ENCODE data around the gene PFKL. TPM values are rescaled to one million over a fixed set of nuclear protein-coding genes. Genes with fewer than 3 reads are reported as not detected.

The PFKL gene
- total RNA-seq, 2 donors from 2014 or later, result 150 to 184 TPM

- no peaks in the 10 kb centered on the region for H3K27me3 Mint-ChIP-seq
- no peak overlapping the region for H3K27ac Mint-ChIP-seq
- no peaks in the 10 kb centered on the region for H3K4me1 Mint-ChIP-seq
- no peak for ATAC-seq (replicated peaks)
- peaks cover 37% of the 10 kb centered on the region for H3K36me3 Mint-ChIP-seq (ENCODE audit: low read depth)
- H3K9me3 Mint-ChIP-seq, result no peaks in the 10 kb centered on the region
- no peak overlapping the region for H3K4me3 Mint-ChIP-seq
Observed at GRCh38 chr21:44321846-44322450, 22.1 kb downstream of the PFKL start.

- ATAC-seq (replicated peaks), result no peak
- peaks cover 37% of the 10 kb centered on the region for H3K36me3 Mint-ChIP-seq (ENCODE audit: low read depth)
- no peaks in the 10 kb centered on the region for H3K4me1 Mint-ChIP-seq
- no peaks in the 10 kb centered on the region for H3K27me3 Mint-ChIP-seq
- no peak overlapping the region for H3K4me3 Mint-ChIP-seq
- H3K27ac Mint-ChIP-seq, result no peak overlapping the region
- H3K9me3 Mint-ChIP-seq, result no peaks in the 10 kb centered on the region
Observed at GRCh38 chr21:44322621-44323325, 22.9 kb downstream of the PFKL start.

- no peaks in the 10 kb centered on the region for H3K27me3 Mint-ChIP-seq
- no peak overlapping the region for H3K4me3 Mint-ChIP-seq
- H3K36me3 Mint-ChIP-seq (ENCODE audit: low read depth), result peaks cover 31% of the 10 kb centered on the region
- H3K27ac Mint-ChIP-seq, result no peak overlapping the region
- H3K9me3 Mint-ChIP-seq, result no peaks in the 10 kb centered on the region
- no peak for ATAC-seq (replicated peaks)
- no peaks in the 10 kb centered on the region for H3K4me1 Mint-ChIP-seq
Observed at GRCh38 chr21:44323591-44323990, 23.7 kb downstream of the PFKL start.

GRCh38 chr21:44324106-44324853 is 24.4 kb downstream of the PFKL start:
- no peaks in the 10 kb centered on the region for H3K4me1 Mint-ChIP-seq
- H3K27me3 Mint-ChIP-seq, result no peaks in the 10 kb centered on the region
- H3K27ac Mint-ChIP-seq, result no peak overlapping the region
- peaks cover 24% of the 10 kb centered on the region for H3K36me3 Mint-ChIP-seq (ENCODE audit: low read depth)
- ATAC-seq (replicated peaks), result no peak
- no peak overlapping the region for H3K4me3 Mint-ChIP-seq
- no peaks in the 10 kb centered on the region for H3K9me3 Mint-ChIP-seq

- Mint-ChIP-seq H3K36me3 (ENCODE audit: low read depth) (peaks cover 21% of the 10 kb centered on the region), H3K4me3 (no peak overlapping the region), H3K4me1 (no peaks in the 10 kb centered on the region), H3K27ac (no peak overlapping the region), H3K9me3 (no peaks in the 10 kb centered on the region), H3K27me3 (no peaks in the 10 kb centered on the region)
- no peak for ATAC-seq (replicated peaks)
Observed at GRCh38 chr21:44324854-44325107, 24.9 kb downstream of the PFKL start.

GRCh38 chr21:44325386-44326271 is 25.8 kb downstream of the PFKL start:
- Mint-ChIP-seq H3K9me3 (no peaks in the 10 kb centered on the region), H3K4me3 (no peak overlapping the region), H3K36me3 (ENCODE audit: low read depth) (peaks cover 21% of the 10 kb centered on the region), H3K4me1 (no peaks in the 10 kb centered on the region), H3K27me3 (no peaks in the 10 kb centered on the region), H3K27ac (no peak overlapping the region)
- ATAC-seq (replicated peaks), result no peak

GRCh38 chr21:44326272-44326647 is 26.4 kb downstream of the PFKL start:
- H3K36me3 Mint-ChIP-seq (ENCODE audit: low read depth), result peaks cover 21% of the 10 kb centered on the region
- no peaks in the 10 kb centered on the region for H3K9me3 Mint-ChIP-seq
- H3K4me1 Mint-ChIP-seq, result no peaks in the 10 kb centered on the region
- H3K4me3 Mint-ChIP-seq, result no peak overlapping the region
- no peaks in the 10 kb centered on the region for H3K27me3 Mint-ChIP-seq
- ATAC-seq (replicated peaks), result no peak
- no peak overlapping the region for H3K27ac Mint-ChIP-seq

GRCh38 chr21:44326716-44327602 is 27.1 kb downstream of the PFKL start:
- Mint-ChIP-seq H3K27me3 (no peaks in the 10 kb centered on the region), H3K4me3 (no peak overlapping the region), H3K4me1 (no peaks in the 10 kb centered on the region), H3K9me3 (no peaks in the 10 kb centered on the region), H3K36me3 (ENCODE audit: low read depth) (peaks cover 15% of the 10 kb centered on the region), H3K27ac (no peak overlapping the region)
- no peak for ATAC-seq (replicated peaks)

- Mint-ChIP-seq H3K36me3 (ENCODE audit: low read depth) (peaks cover 15% of the 10 kb centered on the region), H3K27ac (no peak overlapping the region), H3K27me3 (no peaks in the 10 kb centered on the region), H3K4me1 (no peaks in the 10 kb centered on the region), H3K9me3 (no peaks in the 10 kb centered on the region), H3K4me3 (no peak overlapping the region)
- ATAC-seq (replicated peaks), result peak; percentile 7
Observed at GRCh38 chr21:44327603-44327974, 27.7 kb downstream of the PFKL start.

GRCh38 chr21:44328242-44328895 is 28.5 kb downstream of the PFKL start:
- Mint-ChIP-seq H3K27ac (peak overlapping the region; percentile 56), H3K27me3 (no peaks in the 10 kb centered on the region), H3K4me1 (no peaks in the 10 kb centered on the region)

GRCh38 chr21:44329086-44329889 is 29.4 kb downstream of the PFKL start:
- Mint-ChIP-seq H3K36me3 (ENCODE audit: low read depth) (no peaks in the 10 kb centered on the region), H3K4me3 (no peak overlapping the region), H3K27ac (peak overlapping the region; percentile 56), H3K4me1 (no peaks in the 10 kb centered on the region), H3K27me3 (no peaks in the 10 kb centered on the region), H3K9me3 (no peaks in the 10 kb centered on the region)
- ATAC-seq (replicated peaks), result no peak

More at GRCh38 chr21:44328242-44328895, 28.5 kb downstream of the PFKL start:
- Mint-ChIP-seq H3K9me3 (no peaks in the 10 kb centered on the region), H3K4me3 (no peak overlapping the region), H3K36me3 (ENCODE audit: low read depth) (peaks cover 7% of the 10 kb centered on the region)
- ATAC-seq (replicated peaks), result peak; percentile 6

- Mint-ChIP-seq H3K27ac (no peak overlapping the region), H3K27me3 (no peaks in the 10 kb centered on the region), H3K9me3 (no peaks in the 10 kb centered on the region), H3K4me1 (no peaks in the 10 kb centered on the region), H3K4me3 (no peak overlapping the region), H3K36me3 (ENCODE audit: low read depth) (no peaks in the 10 kb centered on the region)
- ATAC-seq (replicated peaks), result no peak
Observed at GRCh38 chr21:44329971-44330681, 30.3 kb downstream of the PFKL start.

All from activated T-helper 17 cell treated with anti-CD3 and anti-CD28 coated beads, Interleukin-2, amount 50 U/mL, for 72 hours (primary cell).